Measurements from ENCODE around the gene LDLRAD3.
"Not testable (repeated sequence)": the region's sequence is repeated elsewhere in the genome, so short reads cannot be mapped to it uniquely, and the experiment has no call there.

The LDLRAD3 gene

DNA sequence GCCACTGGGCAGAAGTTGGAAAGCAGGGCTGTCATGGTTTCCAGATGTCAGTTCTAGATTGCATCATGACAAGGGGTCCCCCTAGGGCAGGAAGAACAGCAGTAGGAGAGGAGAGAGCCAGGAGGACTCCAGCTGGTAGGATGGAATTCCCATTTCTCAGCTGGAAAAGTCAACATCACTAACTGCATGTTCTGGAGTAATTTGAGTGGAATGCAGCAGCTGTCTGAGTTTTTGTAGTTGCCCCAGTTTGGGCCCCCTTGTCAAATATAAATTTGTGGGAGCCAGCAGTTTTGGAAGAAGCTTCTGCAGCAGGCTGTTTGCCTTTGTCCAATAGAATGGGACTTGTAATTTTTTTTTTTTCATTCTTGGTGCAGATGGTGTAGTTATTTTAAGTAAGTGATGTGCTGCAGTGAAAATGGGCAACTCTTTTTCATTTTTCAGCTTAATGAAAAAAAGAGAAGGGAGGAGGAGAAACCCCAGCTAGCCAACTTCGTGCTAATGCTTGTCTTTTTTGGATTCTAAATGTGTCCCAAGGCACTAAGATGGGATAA is 86.9 kb downstream of the LDLRAD3 start:
- Histone ChIP-seq H3K9me3 (no peaks in the 10 kb centered on the region), H3K27me3 (ENCODE audit: low read depth) (no peaks in the 10 kb centered on the region), H3K4me3 (no peak overlapping the region), H3K4me1 (no peaks in the 10 kb centered on the region), H3K36me3 (replicated peaks) (no peaks in the 10 kb centered on the region)
- no peak for DNase-seq (ENCODE audit: low spot score in 2 of 2)
- in situ Hi-C loops (cut with MboI; ENCODE audit: low sequenced_read_pairs): no loop called here

DNA sequence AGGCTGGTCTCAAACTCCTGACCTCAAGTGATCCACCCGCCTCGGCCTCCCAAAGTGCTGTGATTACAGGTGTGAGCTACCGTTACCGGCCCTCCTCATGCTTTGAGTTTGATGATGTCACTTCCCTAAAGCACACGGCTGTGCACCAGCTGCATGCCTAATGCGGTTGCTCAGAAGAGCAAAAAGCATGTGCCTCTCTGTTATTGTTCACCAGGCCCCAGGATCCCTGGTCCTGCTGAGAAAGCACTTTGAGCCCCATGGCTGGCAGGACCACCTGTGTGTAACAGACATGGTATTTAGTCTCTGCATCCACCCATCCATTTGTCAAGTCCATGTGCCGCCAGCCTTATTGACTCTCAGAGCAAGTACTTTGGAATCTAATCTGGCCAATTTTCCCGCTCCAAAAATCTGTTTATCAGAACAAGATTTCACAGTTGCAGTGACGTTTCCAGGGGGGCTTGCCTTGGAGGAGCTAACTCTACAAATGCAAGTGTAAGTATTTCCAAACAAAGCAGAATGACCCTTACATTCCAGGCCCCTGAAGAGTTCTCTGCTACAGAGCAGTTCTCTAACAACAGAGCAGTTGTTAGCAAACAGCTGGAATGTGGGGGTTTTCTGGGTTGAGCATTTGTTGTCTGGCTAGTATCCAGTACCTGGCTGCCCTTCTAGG is 89.4 kb downstream of the LDLRAD3 start:
- no peaks in the 10 kb centered on the region for H3K4me1 ChIP-seq
- DNase-seq (ENCODE audit: low spot score in 2 of 2): no peak
- no peak overlapping the region for H3K4me3 ChIP-seq
- in situ Hi-C loops (cut with MboI; ENCODE audit: low sequenced_read_pairs): no loop called here
- H3K9me3 ChIP-seq: no peaks in the 10 kb centered on the region
- H3K36me3 ChIP-seq (replicated peaks): no peaks in the 10 kb centered on the region
- H3K27me3 ChIP-seq (ENCODE audit: low read depth): no peaks in the 10 kb centered on the region

DNA sequence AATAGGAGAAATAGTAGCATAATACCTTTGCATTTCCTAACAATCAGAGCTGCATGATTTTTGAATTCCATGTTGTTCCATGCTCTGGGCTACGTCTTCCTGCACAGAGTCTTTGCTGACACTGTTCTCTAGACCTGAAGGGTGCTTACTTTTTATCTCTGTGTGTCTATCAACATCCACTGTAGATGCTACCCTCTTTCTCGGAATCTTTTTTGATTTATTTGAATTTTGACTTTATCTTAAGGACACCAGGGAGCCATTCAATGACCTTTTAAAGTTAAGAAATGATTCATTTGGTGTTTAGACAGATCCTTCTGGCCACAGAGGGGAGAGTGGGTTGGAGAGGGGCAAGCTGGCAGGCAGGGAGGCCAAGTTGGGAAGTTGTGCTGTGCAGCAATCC is 90.1 kb downstream of the LDLRAD3 start:
- no peaks in the 10 kb centered on the region for H3K9me3 ChIP-seq
- no peak for DNase-seq (ENCODE audit: low spot score in 2 of 2)
- H3K4me3 ChIP-seq: no peak overlapping the region
- no peaks in the 10 kb centered on the region for H3K4me1 ChIP-seq
- no peaks in the 10 kb centered on the region for H3K27me3 ChIP-seq (ENCODE audit: low read depth)
- in situ Hi-C loops (cut with MboI; ENCODE audit: low sequenced_read_pairs): no loop called here
- no peaks in the 10 kb centered on the region for H3K36me3 ChIP-seq (replicated peaks)

DNA sequence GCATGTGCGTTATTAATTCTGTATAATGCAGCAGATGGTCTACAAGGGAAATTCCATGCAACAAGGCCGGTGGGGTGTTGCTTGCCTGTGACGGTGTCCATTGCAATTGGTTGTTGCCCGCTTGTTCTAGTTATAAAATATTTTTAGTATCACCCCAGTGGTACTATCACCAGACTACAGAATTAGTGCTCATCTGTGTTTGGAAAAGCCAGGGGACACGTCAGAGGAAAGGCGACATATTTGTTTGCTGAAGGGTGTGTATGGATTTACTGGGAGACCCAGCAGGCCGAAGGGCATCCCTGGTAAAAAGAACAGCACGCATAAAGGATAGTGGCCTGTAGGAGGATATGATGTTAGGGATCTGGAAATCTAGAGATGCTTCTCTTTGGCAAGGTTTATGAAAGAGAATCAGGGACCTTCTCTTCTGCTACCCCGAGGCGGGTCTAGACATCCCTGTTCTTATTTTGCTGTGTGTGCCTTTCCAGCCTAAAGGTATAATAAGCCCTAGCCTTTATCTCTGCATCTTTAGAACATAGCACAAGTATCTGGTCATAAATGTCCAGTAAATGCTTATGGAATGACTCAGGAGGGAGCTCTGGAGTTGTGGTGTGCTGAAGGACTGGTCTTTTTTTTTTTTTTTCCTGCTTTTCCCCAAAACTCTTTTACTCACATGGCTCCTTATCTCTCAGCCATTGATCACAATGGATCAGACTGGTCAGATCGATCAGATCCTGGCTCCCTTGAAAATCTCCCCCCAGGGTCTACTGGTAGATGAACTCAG is 90.9 kb downstream of the LDLRAD3 start:
- H3K9me3 ChIP-seq: no peaks in the 10 kb centered on the region
- no peak overlapping the region for H3K4me3 ChIP-seq
- H3K27me3 ChIP-seq (ENCODE audit: low read depth): no peaks in the 10 kb centered on the region
- no peak for DNase-seq (ENCODE audit: low spot score in 2 of 2)
- no peaks in the 10 kb centered on the region for H3K4me1 ChIP-seq
- H3K36me3 ChIP-seq (replicated peaks): no peaks in the 10 kb centered on the region
- in situ Hi-C loops (cut with MboI; ENCODE audit: low sequenced_read_pairs): no loop called here

DNA sequence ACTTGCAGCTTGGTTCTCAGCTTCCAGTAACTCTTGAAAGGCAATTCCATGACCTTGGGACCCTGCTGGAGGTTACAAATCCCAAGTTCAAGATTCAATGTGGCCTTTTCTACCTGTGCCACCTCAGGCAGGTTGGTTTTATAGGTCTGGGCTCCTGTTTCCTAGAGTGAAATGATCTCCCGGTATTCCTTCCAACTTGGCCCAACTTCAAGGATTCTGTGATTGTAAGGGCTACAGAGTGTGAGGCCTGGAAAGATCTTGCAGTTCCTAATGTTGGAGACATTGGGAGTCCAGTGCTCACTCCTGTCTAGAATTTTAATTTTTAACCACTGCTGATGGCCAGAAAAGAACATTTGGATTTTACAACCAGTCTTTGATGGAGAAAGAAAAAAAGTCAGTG is 91.6 kb downstream of the LDLRAD3 start:
- no peaks in the 10 kb centered on the region for H3K27me3 ChIP-seq (ENCODE audit: low read depth)
- in situ Hi-C loops (cut with MboI; ENCODE audit: low sequenced_read_pairs): no loop called here
- no peak overlapping the region for H3K4me3 ChIP-seq
- H3K9me3 ChIP-seq: no peaks in the 10 kb centered on the region
- no peaks in the 10 kb centered on the region for H3K4me1 ChIP-seq
- DNase-seq (ENCODE audit: low spot score in 2 of 2): no peak
- H3K36me3 ChIP-seq (replicated peaks): no peaks in the 10 kb centered on the region

DNA sequence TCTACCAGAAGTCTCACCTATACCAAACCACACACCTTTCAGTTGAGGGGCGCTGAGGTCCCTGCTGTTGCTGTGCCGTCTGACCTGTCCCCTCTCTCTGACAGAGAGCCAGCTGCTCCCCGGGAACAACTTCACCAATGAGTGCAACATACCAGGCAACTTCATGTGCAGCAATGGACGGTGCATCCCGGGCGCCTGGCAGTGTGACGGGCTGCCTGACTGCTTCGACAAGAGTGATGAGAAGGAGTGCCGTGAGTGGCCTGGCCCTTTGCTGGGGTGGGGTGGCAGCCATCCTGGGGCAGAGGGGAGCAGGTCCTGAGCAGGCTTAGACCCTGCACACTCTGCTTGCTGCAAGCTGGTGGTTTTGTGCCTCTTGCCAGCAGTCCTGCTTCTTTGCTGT is 92.1 kb downstream of the LDLRAD3 start:
- no peak overlapping the region for H3K4me3 ChIP-seq
- H3K36me3 ChIP-seq (replicated peaks): no peaks in the 10 kb centered on the region
- no peaks in the 10 kb centered on the region for H3K27me3 ChIP-seq (ENCODE audit: low read depth)
- no peaks in the 10 kb centered on the region for H3K4me1 ChIP-seq
- in situ Hi-C loops (cut with MboI; ENCODE audit: low sequenced_read_pairs): no loop called here
- no peak for DNase-seq (ENCODE audit: low spot score in 2 of 2)
- no peaks in the 10 kb centered on the region for H3K9me3 ChIP-seq

DNA sequence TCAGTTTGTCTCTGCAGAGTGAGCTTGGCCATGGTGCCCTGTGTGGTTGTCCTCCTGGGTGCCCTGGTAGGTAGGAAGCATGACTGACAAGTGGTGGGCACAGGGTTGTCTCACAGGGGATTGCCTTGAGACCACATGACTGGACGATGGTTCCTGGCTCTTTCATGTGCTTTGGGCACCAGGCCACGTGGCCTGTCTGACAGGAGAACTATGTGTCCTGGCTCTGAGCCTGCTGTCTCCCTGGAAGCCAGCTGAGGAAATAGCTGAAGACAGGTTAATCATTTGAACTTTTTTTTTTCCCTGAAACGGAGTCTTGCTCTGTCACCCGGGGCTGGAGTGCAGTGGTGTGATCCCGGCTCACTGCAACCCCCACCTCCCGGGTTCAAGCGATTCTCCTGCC is 93.2 kb downstream of the LDLRAD3 start:
- H3K9me3 ChIP-seq: no peaks in the 10 kb centered on the region
- H3K4me1 ChIP-seq: no peaks in the 10 kb centered on the region
- H3K36me3 ChIP-seq (replicated peaks): no peaks in the 10 kb centered on the region
- DNase-seq (ENCODE audit: low spot score in 2 of 2): no peak
- H3K4me3 ChIP-seq: no peak overlapping the region
- in situ Hi-C loops (cut with MboI; ENCODE audit: low sequenced_read_pairs): no loop called here
- H3K27me3 ChIP-seq (ENCODE audit: low read depth): no peaks in the 10 kb centered on the region

DNA sequence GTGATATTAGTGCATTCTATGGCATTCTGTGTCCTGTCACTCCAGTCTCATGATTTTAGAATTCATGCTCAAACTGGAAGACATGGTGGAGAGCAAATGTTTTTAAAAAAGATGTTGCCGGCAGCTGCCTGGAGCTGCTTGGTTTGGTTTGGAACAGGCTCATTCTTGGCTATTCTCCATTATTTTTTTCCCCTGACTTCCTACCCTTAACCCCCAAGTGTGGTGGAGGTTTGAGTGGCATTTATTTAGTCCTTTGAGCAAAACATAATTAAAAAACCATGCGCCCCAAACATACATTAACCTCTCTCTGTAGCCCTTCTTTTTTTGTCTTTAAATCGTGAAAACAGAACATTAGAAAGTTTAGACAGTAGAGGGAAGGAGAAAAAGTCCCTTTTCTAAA is 94.7 kb downstream of the LDLRAD3 start:
- Histone ChIP-seq H3K36me3 (replicated peaks) (no peaks in the 10 kb centered on the region), H3K4me1 (no peaks in the 10 kb centered on the region), H3K27me3 (ENCODE audit: low read depth) (no peaks in the 10 kb centered on the region), H3K4me3 (no peak overlapping the region), H3K9me3 (no peaks in the 10 kb centered on the region)
- no peak for DNase-seq (ENCODE audit: low spot score in 2 of 2)
- in situ Hi-C loops (cut with MboI; ENCODE audit: low sequenced_read_pairs): no loop called here

DNA sequence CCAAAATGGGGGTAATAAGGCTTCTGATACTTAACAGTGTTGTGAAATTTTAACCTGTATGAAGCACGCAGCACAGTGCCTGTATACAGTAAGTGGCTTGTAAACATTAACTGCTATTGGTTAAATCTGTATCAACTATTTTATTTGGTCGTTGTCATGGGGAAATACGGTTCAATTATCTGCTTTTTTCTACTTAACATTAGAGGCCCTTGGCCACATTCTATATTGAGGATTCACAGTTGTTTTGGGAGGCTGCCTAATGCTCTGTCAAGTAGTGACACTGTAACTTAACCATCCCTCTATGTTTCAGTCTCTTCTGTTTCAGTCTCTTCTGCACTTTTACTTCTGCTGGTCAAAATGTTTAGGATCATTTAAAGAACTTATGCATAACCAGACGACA is 95.6 kb downstream of the LDLRAD3 start:
- H3K4me3 ChIP-seq: no peak overlapping the region
- no peaks in the 10 kb centered on the region for H3K36me3 ChIP-seq (replicated peaks)
- no peaks in the 10 kb centered on the region for H3K9me3 ChIP-seq
- in situ Hi-C loops (cut with MboI; ENCODE audit: low sequenced_read_pairs): no loop called here
- no peak for DNase-seq (ENCODE audit: low spot score in 2 of 2)
- H3K4me1 ChIP-seq: no peaks in the 10 kb centered on the region
- no peaks in the 10 kb centered on the region for H3K27me3 ChIP-seq (ENCODE audit: low read depth)

DNA sequence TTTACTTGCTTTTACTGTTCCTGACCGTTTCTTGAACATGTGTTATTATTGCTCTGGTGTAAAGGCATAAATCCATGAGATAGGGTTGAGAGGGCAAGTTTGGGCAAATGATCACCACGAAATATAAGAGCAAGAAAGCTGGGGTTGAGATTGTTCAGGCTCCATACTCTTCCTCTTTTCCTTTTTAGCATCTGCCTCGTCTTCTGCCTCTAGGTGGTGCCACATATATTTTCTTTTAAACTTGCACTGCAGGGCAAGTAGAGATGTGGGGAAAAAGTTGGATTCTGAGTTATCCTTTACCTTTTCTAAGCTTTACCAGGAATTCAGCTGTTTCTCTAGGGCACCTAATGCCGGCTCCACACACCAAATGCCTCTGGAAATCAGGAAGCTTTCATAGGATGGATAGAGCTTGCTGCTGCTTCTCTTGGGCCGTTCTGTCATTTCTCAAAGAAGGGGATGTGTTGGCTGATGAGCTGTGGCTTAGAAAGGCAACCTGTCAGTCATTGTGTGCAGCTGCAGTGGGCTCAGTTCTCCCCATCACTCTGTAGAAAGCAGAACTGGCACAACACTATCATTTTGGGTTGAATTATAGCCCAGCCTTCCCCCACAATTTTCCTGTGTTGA is 98.2 kb downstream of the LDLRAD3 start:
- Histone ChIP-seq H3K4me1 (no peaks in the 10 kb centered on the region), H3K36me3 (replicated peaks) (no peaks in the 10 kb centered on the region), H3K9me3 (no peaks in the 10 kb centered on the region), H3K4me3 (no peak overlapping the region), H3K27me3 (ENCODE audit: low read depth) (no peaks in the 10 kb centered on the region)
- in situ Hi-C loops (cut with MboI; ENCODE audit: low sequenced_read_pairs): no loop called here
- peak in 1 of 2 experiments; percentile 13 for DNase-seq (ENCODE audit: low spot score in 2 of 2)

DNA sequence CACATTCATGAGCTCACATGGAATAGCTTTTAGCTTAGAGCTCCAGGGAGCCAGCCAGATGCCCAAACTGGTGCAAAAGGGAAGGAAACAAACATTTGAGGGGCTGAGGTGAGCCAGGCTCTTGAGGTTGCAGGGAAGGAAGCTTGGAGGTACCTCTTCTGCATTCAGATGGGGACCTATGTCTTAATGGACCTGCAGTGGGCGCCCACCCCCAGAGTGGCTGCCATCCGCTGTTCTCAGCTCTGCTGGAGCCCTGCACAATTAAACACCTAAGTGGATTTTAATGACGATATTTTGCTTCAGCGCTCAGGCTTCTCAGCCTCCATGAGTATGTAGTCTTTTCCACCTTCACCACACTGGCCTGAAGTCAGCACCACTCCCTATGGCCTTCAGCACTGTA is 100.8 kb downstream of the LDLRAD3 start:
- Histone ChIP-seq H3K4me3 (no peak overlapping the region), H3K27me3 (ENCODE audit: low read depth) (no peaks in the 10 kb centered on the region), H3K36me3 (replicated peaks) (no peaks in the 10 kb centered on the region), H3K4me1 (no peaks in the 10 kb centered on the region), H3K9me3 (no peaks in the 10 kb centered on the region)
- no peak for DNase-seq (ENCODE audit: low spot score in 2 of 2)
- in situ Hi-C loops (cut with MboI; ENCODE audit: low sequenced_read_pairs): no loop called here

DNA sequence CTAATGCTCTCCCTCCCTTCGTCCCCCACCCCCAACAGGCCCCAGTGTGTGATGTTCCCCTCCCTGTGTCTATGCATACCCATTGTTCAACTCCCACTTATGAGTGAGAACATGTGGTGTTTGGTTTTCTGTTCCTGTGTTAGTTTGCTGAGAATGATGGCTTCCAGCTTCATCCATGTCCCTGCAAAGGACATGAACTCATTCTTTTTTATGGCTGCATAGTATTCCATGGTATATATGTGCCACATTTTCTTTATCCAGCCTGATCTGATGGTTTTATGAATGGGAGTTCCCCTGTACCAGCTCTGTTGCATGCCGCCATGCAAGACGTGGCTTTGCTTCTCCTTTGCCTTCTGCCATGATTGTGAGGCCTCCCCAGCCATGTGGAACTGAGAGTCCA is 102.1 kb downstream of the LDLRAD3 start:
- DNase-seq (ENCODE audit: low spot score in 2 of 2); H3K4me3 ChIP-seq; in situ Hi-C loops (cut with MboI; ENCODE audit: low sequenced_read_pairs); H3K36me3 ChIP-seq (replicated peaks); H3K4me1 ChIP-seq; H3K9me3 ChIP-seq; H3K27me3 ChIP-seq (ENCODE audit: low read depth): not testable (repeated sequence)

DNA sequence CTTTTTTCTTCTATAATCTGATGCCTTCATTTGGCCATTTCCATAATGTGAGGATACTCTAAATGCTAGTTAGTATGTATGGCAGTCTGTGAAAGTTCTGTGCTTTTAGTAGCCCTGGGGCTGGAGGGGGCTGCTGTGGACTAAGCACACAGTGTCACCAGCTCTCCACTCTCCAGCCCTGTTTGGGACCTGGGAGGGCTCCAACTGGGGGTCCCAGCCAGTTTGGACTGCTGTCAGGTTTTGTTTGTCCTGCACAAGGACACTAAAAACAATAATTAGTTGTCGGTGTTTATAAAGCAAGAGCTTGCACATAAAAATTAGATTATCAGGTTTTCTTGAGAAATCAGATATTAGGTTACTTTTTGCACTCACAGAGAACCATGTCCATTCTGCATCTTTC is 103.1 kb downstream of the LDLRAD3 start:
- in situ Hi-C loops (cut with MboI; ENCODE audit: low sequenced_read_pairs): no loop called here
- H3K27me3 ChIP-seq (ENCODE audit: low read depth): no peaks in the 10 kb centered on the region
- H3K36me3 ChIP-seq (replicated peaks): no peaks in the 10 kb centered on the region
- H3K4me1 ChIP-seq: no peaks in the 10 kb centered on the region
- no peaks in the 10 kb centered on the region for H3K9me3 ChIP-seq
- no peak overlapping the region for H3K4me3 ChIP-seq
- DNase-seq (ENCODE audit: low spot score in 2 of 2): no peak

DNA sequence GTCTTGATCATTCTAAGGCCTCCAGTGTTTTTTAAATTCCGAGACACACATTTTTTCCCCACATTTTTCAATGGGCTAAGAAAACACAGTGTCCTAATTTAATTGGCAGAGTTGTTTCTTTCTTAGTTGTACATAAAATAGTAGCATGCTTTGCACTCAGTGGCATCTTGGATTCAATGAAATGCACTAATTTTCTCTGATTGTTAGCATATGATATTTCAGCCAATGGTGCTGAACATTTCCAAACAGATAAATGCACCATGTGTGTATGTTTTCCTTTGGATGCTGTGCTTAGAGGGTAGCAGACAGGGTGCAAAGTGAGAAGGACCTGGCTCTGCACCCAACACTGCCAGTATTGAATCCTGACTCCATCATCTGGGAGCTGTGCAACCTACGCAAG is 103.5 kb downstream of the LDLRAD3 start:
- in situ Hi-C loops (cut with MboI; ENCODE audit: low sequenced_read_pairs): no loop called here
- no peaks in the 10 kb centered on the region for H3K27me3 ChIP-seq (ENCODE audit: low read depth)
- H3K9me3 ChIP-seq: no peaks in the 10 kb centered on the region
- H3K4me3 ChIP-seq: no peak overlapping the region
- DNase-seq (ENCODE audit: low spot score in 2 of 2): no peak
- H3K36me3 ChIP-seq (replicated peaks): no peaks in the 10 kb centered on the region
- H3K4me1 ChIP-seq: no peaks in the 10 kb centered on the region
